AG08395 (cell line): Measurements from ENCODE around the gene GTF2A1L.
"Not testable (repeated sequence)": the region's sequence is repeated elsewhere in the genome, so short reads cannot be mapped to it uniquely, and the experiment has no call there.

ENCODE experiments used
- DNase-seq: peaks from one replicate; pipeline ENCODE4 v3.0.0; 2012; ENCODE audit warnings: mixed read lengths, low spot score

The GTF2A1L gene, protein sequence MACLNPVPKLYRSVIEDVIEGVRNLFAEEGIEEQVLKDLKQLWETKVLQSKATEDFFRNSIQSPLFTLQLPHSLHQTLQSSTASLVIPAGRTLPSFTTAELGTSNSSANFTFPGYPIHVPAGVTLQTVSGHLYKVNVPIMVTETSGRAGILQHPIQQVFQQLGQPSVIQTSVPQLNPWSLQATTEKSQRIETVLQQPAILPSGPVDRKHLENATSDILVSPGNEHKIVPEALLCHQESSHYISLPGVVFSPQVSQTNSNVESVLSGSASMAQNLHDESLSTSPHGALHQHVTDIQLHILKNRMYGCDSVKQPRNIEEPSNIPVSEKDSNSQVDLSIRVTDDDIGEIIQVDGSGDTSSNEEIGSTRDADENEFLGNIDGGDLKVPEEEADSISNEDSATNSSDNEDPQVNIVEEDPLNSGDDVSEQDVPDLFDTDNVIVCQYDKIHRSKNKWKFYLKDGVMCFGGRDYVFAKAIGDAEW

DNA sequence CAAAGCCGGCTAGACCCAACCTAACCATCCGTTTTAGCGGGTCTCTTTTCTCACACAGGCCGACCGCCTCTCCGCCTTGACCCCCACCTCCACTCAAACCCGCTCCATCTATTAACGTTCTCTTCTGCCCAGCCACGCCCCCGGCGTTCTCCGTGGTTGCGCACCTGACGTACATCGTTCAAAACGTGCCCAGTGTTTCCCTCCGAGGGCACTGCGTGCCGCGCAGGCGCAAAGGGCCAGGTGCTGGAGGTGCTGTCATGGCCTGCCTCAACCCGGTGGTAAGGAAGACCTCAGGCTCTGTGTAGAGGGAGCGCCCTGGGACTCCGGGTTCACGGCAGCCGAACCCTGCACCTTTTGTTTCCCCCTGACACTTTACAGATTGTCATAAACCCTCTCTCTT lies at the start of gene GTF2A1L:
GTF2A1L (plus strand) TSS at position 239 of the 400 bp plus-strand sequence; CDS start at position 258, 19 bp downstream.
- DNase-seq = no peak

DNA sequence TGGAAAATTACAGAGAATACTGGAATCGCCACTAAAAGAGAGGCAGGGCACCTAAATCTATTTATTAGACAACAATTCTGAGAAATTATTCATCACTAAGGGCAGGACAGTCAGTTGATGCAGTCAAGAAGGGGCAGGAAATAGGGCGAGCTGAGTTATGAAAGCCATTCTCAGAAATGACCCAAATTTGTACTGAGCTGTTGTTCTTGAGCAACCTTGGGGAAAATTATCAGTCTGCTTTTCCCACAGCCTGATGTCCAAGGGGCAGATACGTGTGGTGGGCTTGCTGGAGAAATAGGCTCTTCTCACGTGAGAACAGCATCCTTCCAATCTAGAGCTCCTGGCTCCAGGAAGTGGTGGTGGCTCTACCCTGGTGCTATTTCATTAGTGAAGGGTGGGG lies 49.1 kb upstream of the GTF2A1L start:
- DNase-seq = no peak

DNA sequence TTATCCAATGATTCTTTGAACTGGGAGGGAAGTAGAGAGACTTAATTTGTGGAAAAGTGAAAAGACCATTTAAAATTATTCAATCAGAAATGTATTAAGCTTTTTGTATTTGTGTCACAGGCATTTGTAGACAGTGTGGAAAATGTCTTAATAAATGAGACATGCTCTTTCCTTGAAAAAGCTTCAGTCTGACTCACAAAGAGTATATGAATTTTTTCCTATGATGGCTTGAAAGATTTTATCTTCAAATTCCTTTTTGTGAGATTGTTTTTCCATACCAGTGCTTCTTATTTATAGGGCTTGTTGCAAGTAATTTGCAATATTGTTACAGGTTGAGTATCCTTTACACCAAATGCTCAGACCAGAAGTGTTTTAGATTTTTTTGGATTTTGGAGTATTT lies 48.2 kb upstream of the GTF2A1L start:
- peak; percentile 33 for DNase-seq

DNA sequence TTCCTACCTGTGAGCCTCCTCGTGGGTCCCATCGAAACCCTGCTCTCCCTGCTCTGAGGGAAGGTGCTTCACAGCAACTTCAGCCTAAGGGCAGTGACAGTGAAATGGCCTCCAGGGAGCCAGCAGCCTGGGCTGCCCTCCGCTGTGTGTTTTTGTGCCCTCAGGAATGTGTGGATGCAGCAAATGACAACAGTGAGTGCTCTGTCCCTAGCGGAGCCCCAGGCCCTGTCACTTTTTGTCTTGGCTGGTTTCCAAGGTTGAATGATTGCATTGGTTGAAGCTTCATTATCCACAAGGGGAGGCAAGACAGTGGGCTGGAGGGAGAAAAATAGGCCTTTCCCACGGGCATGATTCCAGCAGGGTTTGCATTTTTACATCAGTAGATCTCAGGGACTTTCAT lies 44.8 kb upstream of the GTF2A1L start:
- DNase-seq = no peak

DNA sequence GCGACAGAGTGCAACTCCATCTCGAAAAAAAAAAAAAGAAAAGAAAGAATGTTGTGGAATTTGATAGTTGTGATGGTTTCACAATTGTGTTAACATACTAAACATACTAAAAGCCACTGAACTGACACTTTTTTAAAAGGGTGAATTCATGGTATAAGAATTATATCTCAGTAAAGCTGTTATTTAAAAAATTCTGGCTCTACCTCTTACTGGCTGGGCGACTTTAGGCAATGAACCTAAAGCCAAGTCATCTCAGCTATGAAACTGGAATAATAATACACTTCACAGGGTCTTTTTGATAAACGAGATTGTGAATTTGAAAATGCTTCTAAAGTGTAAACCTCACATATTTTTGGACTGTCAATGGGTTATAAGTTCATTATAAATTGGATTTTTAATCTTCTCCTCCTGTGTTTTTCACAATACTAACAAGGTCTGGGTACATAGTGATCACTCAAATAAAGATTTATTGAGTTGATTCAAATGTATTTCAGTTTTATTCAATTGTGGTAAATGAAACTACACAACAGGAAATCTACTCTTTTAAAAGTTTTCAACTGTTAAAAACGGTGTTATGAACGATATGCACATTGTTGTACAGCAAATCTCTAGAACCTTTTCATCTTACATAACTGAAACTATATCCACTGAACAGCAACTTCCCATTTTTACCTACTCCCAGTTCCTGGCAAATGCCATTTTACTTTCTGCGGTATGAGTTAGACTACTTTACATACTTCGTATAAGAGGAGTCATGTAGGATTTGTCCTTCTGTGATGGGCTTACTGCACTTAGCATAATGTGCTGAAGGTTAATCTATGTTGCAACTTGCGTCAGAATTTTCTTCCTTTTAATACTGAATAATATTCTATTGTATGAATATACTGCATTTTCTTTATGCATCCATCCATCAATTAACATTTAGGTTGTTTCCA lies 43.0 kb upstream of the GTF2A1L start:
- no peak for DNase-seq

DNA sequence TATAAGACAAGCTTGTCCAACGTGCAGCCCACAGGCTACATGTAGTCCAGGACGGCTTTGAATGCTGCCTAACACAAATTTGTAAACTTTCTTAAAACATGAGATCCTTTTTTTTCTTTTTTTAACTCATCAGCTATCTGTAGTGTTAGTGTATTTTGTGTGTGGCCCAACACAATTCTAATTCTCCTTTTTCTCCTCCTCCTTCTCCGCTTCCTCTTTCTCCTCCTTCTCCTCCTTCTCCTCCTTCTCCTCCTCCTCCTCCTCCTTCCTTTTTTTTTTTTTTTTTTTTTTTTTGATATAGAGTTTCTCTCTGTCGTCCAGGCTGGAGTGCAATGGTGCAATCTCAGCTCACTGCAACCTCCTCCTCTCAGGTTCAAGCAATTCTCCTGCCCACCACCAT lies 39.3 kb upstream of the GTF2A1L start:
- no peak for DNase-seq

DNA sequence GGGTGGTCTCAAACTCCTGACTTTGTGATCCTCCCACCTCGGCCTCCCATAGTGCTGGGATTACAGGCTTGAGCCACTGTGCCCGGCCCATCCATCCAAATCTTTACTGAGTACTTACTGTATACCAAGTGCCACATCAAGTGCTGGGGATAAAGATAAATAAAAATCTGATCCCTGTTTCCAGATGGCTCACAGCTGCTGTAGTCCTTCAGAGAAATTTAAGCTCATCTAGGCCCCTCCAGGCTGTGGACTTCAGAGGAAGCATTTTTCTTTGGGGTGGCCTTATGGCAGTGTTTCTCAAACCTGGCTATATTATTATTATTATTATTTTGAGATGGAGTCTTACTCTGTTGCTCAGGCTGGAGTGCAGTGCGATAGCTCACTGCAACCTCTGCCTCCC lies 33.7 kb upstream of the GTF2A1L start:
- DNase-seq = no peak

DNA sequence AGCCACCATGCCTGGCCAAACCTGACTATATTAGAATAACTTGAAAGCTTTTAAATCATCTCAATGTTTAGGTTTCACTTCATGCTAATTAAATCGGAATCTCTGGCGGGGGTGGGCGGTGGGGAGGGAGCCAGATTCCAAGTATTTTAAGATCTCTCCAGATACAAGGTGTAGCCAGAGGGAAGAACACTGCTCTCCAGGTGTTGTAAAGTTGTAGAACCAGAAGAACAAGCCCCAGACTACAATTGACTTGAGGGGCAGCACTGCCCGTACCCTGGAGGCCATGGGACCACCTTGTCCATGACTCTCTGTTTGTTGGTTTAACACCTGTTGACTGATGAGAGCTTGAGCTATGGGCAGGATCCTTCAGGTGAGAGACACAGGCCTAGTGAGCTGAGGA lies 33.1 kb upstream of the GTF2A1L start:
- DNase-seq = no peak

DNA sequence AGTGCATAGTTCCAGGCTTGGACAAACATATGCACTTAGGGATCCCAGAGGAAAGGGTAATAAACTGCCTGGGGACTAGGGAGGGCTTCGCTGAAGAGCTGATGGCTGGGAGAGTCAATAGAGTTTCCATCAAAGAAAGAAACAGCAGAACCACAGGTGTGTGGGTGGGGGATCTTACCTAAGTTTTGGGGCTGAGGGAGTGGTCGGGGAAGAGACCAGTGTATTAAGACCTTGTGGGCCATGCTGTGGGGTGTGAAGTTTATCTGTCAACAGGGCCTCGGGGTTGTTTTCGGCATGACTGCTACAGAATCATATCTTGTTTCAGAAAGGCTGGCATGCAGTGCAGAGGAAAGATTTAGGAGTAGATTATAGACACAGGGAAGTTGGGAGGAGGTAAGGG lies 31.2 kb upstream of the GTF2A1L start:
- DNase-seq = no peak

DNA sequence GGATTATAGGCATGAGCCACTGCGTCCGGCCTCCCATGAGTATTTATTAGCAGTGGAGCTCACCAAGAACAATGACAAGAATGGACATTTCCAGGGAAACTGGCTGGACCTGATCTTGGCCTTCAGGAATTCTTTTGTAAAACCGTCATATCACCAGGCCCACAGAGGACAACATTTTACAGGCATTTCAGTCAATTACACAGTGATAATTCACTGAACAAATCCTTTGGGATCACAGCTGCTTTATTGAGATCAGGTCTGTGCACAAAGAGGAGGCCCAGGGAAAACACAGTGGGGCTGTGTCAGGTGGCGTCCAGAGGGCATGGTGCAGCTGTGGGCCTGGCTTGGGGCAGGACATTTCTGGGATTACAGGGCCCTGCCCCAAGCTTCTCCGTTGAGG lies 30.1 kb upstream of the GTF2A1L start:
- no peak for DNase-seq

DNA sequence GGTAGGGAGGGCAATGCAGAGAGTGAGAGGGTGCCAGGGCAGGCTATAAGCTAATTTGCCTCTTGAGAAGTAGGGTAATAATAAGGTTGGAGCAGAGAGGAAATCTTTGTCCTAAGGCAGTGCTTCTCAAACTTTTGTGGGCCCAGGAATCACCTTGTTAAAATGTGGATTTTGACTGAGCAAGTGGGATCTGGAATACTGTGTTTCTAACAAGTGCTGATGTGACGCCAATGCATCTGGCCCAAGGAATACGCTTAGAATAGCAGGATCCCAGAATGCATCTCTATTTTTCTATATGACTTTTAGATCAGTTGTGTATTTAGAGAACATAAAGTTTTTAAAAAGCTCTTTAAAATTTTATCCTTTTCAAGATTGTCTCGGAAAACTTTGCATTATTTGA lies 29.7 kb upstream of the GTF2A1L start:
- no peak for DNase-seq

DNA sequence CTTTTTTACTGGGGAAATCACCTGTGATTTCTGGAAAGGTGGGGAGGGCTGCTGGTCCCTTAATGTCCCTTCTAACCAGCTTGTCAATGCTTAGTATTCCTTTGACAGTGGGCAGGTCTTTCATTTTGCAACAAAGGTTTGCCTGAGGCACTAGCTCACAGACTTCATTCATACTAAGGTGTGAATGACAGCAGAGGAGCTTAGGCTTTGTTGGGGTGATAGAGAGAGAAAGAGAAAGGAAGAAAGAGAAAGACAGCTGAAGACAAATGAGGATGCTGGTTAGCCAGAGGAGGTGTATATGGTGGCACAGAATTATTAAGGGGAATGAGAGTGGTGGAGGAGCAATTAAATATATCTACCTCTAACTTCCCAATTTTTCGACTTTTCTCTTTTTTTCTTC lies 28.9 kb upstream of the GTF2A1L start:
- no peak for DNase-seq

DNA sequence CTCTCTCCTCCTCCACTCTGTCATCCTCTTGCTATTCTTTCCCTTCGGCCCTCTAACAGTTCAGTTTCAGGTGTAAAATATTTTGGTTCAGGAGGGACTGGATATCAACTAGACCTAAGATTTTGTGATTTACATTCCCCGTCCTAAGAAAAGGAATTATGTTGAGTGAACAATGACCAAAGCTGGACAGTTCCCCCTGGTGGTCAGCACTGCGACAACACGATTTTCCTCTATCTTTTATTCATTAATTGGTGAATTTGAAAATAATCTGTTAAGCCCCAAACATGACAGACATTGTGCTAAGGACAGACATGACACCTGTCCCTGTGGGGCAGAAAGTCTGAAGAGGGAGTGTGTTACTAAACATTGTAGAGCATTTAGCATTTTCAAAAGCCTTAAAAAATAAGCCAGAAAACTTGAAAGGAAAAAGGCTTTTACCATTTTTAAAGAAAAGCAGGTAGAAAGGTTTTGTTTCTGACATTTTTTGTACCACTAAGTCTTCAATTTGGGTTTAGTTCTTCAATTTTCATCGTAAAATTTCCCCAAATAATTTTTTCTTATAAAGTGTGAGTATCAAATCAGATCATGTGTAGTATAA lies 28.4 kb upstream of the GTF2A1L start:
- peak; percentile 71 for DNase-seq

DNA sequence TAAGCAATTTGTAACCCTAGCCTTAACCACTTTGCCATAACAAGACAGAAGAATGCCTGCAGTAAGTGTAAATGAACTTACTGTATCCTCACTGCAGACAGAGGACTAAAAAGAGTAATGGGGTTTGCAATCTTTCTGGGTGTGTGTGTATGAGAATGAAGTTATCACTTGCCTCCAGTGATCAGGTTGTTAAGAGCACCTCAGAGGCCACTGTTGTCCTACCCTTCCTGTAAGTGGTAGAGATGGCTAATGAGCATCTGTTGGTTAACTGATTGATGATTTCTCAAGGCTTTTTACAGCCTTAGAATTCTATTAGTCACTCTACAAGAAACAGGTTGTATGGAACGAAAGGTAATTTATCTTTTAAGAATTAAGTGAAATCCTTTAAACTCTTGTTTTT lies 27.6 kb upstream of the GTF2A1L start:
- DNase-seq = no peak

DNA sequence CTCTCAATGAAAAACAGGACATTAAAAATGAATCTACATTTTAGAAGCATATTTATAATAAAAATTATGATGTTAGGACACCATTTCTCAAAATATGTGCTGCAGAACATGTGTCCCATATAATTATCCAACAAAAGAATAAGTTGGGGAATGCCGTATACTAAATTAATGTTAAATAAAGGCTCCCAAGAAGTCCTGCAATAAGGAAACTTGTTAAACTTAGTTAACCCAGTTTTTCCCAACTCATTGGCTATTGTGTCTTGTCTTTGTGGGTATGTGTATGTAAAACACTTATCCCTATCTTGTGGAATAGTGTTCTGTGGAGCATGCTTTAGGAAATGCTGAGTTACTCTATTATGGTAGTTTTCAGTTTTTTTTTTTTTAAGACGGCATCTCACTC lies 25.6 kb upstream of the GTF2A1L start:
- no peak for DNase-seq

DNA sequence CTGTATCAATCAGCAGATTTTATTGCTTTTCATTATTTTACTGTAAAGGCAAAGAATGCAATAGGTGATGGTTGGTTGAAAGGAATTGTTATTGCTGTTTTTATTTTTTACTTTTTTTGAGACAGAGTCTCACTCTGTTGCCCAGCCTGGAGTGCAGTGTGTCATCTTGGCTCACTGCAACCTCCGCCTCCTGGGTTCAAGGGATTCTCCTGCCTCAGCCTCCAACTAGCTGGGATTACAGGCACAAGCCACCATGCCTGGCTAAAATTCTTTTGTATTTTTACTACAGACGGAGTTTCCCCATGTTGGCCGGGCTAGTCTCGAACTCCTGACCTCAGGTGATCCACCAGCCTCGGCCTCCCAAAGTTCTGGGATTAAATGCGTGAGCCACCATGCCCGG lies 20.9 kb upstream of the GTF2A1L start:
- not testable (repeated sequence) for DNase-seq

DNA sequence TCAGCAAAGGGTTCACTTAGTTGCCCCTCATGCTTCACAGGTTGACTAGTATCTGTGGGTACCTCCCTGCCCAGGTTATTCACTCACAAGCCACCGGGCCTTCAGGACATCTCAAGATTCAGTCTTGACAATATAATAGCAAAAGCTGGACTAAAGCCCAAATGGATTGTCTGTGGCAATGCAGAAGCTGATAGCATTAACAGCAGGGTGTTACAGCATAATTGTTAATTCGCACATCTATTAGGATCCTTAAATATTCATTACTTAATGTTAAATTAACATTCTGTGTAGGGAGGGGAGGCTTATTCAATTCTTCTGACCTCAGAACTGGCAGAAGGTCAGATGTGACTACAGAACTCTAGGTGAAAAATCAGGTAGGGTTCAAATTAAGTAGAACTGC lies 20.2 kb upstream of the GTF2A1L start:
- no peak for DNase-seq

DNA sequence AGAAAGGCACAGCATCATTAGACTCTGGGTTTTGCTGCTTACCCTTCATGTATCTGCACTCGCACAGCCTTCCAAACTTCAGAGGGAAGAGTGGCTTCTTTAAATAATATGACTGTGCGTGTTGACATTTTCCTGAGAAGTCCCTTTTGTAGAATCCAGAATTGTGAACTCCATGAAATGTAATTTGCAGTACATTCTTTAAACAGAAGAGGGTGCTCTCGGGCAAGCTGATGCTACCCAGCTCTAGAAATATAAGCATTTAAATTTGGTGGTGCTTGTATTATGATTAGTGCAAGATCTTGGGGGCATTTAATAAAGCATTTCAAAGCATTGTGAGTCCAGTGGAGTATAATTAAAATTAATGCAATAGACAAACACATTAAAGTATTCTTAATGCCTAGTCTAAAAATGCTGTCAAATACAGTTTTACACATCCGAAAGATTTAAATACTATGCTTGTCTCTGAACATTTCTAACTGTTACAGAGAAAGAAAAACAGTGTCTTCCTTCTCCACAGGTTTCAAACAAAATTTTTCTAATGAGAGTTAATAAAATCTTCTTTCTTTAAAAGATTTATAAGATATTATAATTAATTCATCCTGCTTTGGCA lies 17.3 kb upstream of the GTF2A1L start:
- peak; percentile 49 for DNase-seq

DNA sequence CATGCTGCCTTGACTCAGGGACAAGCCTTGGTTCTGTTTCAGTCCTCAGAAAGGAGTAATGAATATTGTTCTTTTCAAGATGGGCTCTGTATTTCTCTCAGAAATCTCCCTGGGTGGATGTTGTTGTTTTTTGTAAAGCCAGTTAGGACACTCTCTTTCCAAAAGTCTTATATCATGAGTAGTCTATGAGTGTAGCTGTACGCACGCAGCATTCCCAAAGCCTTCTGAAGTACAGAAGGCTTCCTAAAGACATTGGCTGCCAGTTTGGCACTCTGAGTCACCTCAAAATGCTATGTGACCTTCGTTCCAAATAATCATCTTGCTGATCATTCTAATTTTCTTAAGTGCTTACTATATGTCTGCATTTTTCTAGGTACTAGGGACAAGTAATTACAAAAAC lies 16.7 kb upstream of the GTF2A1L start:
- DNase-seq = peak; percentile 53

DNA sequence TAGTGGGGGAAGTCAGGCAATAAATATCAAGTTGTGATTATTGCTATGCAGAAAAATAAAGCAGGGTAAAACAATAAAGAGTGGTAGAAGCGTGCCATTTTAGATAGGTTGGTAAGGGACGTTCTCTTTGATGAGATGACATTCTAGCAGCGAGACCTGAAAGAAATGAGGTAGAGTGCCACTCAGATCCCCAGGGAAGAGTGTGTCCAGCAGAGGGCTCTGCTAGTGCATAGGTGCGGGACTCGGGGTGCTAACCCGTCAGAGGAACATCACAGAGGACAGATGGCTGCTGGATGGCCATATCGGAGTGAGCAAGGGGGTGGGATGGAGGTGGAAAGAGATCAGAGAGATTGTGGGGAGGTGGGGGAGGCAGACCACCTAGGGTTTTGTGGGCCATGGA lies 16.3 kb upstream of the GTF2A1L start:
- no peak for DNase-seq

DNA sequence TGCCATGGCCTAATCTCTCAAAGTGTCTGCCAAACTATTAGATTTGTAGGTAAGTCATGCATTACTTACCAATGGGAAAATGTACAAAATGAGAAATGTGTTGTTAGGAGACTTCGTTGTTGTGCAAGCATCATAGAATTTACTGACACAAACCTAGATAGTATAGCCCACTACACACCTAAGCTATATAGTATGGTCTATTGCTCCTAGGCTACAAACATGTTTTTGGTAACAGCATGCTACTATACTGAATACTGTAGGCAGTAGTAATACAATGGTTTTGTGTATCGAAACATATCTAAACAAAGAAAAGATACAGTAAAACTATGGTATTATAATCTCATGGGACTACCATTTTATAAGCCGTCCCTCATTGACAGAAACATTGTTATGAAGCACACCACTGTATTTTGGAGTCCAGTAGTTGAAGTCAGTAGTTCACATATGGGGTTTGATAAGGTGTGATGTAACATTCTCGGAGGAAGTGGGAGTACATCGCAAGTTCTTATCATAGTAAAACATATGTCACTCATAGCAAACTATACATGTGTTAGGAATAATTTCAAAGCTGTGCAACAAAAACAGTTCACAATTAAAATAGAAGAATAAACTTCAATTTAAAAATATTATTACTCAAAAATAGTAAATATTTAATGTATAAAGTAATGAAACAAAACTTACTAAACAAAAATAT lies 12.0 kb upstream of the GTF2A1L start:
- DNase-seq = no peak
